SK-N-SH treated with all-trans-retinoic acid at 6 μM for 48 hours (cell line): ENCODE data around the gene ASPHD1.
"Not testable (repeated sequence)": the region's sequence is repeated elsewhere in the genome, so short reads cannot be mapped to it uniquely, and the experiment has no call there.

Experiments used
- ATAC-seq: fragments of 200-7000 bp; cut with Tn5 transposase; 3 replicates; pipeline ENCODE4 v1.9.1; 2020; ENCODE audit warnings: mild to moderate bottlenecking, moderate library complexity
- ARNTL ChIP-seq: fragments of 450-650 bp; formaldehyde crosslinking; IDR thresholded peaks from 2 replicates; pipeline ENCODE4 v1.5.0; 2020; ENCODE audit warnings: low read depth, mild to moderate bottlenecking, moderate library complexity, borderline replicate concordance
- BACH2 ChIP-seq: fragments of 250-450 bp; sonication (Bioruptor Pico); IDR thresholded peaks from 2 replicates; pipeline ENCODE4 v1.9.0; 2021; ENCODE audit warnings: mild to moderate bottlenecking, borderline replicate concordance
- CSDC2 ChIP-seq: fragments of 250-450 bp; sonication (Bioruptor Pico); IDR thresholded peaks from 2 replicates; pipeline ENCODE4 v1.5.0; 2020; ENCODE audit warnings: mild to moderate bottlenecking, moderate library complexity
- ESRRG ChIP-seq: fragments of 250-450 bp; sonication (Bioruptor Pico); IDR thresholded peaks from 2 replicates; pipeline ENCODE4 v1.6.1; 2021; ENCODE audit warnings: mild to moderate bottlenecking
- GLIS3 ChIP-seq: fragments of 250-450 bp; sonication (Bioruptor Pico); IDR thresholded peaks from 2 replicates; pipeline ENCODE4 v1.5.0; 2020; ENCODE audit warnings: mild to moderate bottlenecking, moderate library complexity
- ISL1 ChIP-seq: fragments of 250-450 bp; sonication (Bioruptor Pico); IDR thresholded peaks from 2 replicates; pipeline ENCODE4 v2.1.2; 2022; ENCODE audit warnings: mild to moderate bottlenecking, moderate library complexity
- OSR1 ChIP-seq: fragments of 250-450 bp; sonication (Bioruptor Pico); IDR thresholded peaks from 2 replicates; pipeline ENCODE4 v1.8.0; 2022; ENCODE audit warnings: moderate library complexity, mild to moderate bottlenecking, inconsistent platforms
- PPARA ChIP-seq: fragments of 250-450 bp; sonication (Bioruptor Pico); IDR thresholded peaks from 2 replicates; pipeline ENCODE4 v1.5.0; 2020; ENCODE audit warnings: mild to moderate bottlenecking, borderline replicate concordance
- RARB ChIP-seq: fragments of 250-450 bp; sonication (Bioruptor Pico); IDR thresholded peaks from 2 replicates; pipeline ENCODE4 v1.8.0; 2021; ENCODE audit warnings: mild to moderate bottlenecking, moderate library complexity
- SNAI2 ChIP-seq: fragments of 250-450 bp; sonication (Bioruptor Pico); IDR thresholded peaks from 2 replicates; pipeline ENCODE4 v1.5.0; 2020; ENCODE audit warnings: mild to moderate bottlenecking, moderate library complexity
- TCF4 ChIP-seq: fragments of 250-450 bp; sonication (Bioruptor Pico); IDR thresholded peaks from 2 replicates; pipeline ENCODE4 v1.8.0; 2021; ENCODE audit warnings: mild to moderate bottlenecking, moderate library complexity, borderline replicate concordance
- TOX ChIP-seq: fragments of 250-450 bp; sonication (Bioruptor Pico); IDR thresholded peaks from 2 replicates; pipeline ENCODE4 v1.8.0; 2021; ENCODE audit warnings: mild to moderate bottlenecking, moderate library complexity, borderline replicate concordance
- ZC3H10 ChIP-seq: fragments of 250-450 bp; sonication (Bioruptor Pico); IDR thresholded peaks from 2 replicates; pipeline ENCODE4 v1.5.1; 2021; ENCODE audit warnings: mild to moderate bottlenecking, moderate library complexity
- ZFP3 ChIP-seq: fragments of 250-450 bp; sonication (Bioruptor Pico); IDR thresholded peaks from 2 replicates; pipeline ENCODE4 v1.5.0; 2020; ENCODE audit warnings: mild to moderate bottlenecking, moderate library complexity
- ZFP30 ChIP-seq: fragments of 450-650 bp; formaldehyde crosslinking; IDR thresholded peaks from 2 replicates; pipeline ENCODE4 v1.5.0; 2022; ENCODE audit warnings: mild to moderate bottlenecking, moderate library complexity
- ZNF565 ChIP-seq: fragments of 450-650 bp; formaldehyde crosslinking; conservative IDR thresholded peaks from 2 replicates; pipeline ENCODE4 v1.5.0; 2020; ENCODE audit warnings: low read depth, mild to moderate bottlenecking, moderate library complexity
- ZNF70 ChIP-seq: fragments of 450-650 bp; formaldehyde crosslinking; IDR thresholded peaks from 2 replicates; pipeline ENCODE4 v1.5.0; 2020; ENCODE audit warnings: mild to moderate bottlenecking, moderate library complexity
- TF ChIP-seq, protein P1 (sequence below): fragments of 250-450 bp; sonication (Bioruptor Pico); IDR thresholded peaks from 2 replicates; pipeline ENCODE4 v1.8.0; 2021; ENCODE audit warnings: low read depth, mild to moderate bottlenecking, moderate library complexity, borderline replicate concordance
- TF ChIP-seq, protein P2 (sequence below): fragments of 250-450 bp; sonication (Bioruptor Pico); IDR thresholded peaks from 2 replicates; pipeline ENCODE4 v1.5.0; 2020; ENCODE audit warnings: mild to moderate bottlenecking, moderate library complexity
- TF ChIP-seq, protein P3 (sequence below): fragments of 250-450 bp; sonication (Bioruptor Pico); IDR thresholded peaks from 2 replicates; pipeline ENCODE4 v1.5.1; 2020; ENCODE audit warnings: low read depth, mild to moderate bottlenecking, moderate library complexity
- TF ChIP-seq, protein P4 (sequence below): fragments of 250-450 bp; sonication (Bioruptor Pico); IDR thresholded peaks from 2 replicates; pipeline ENCODE4 v1.5.1; 2021; ENCODE audit warnings: mild to moderate bottlenecking, moderate library complexity

Gene ASPHD1

DNA sequence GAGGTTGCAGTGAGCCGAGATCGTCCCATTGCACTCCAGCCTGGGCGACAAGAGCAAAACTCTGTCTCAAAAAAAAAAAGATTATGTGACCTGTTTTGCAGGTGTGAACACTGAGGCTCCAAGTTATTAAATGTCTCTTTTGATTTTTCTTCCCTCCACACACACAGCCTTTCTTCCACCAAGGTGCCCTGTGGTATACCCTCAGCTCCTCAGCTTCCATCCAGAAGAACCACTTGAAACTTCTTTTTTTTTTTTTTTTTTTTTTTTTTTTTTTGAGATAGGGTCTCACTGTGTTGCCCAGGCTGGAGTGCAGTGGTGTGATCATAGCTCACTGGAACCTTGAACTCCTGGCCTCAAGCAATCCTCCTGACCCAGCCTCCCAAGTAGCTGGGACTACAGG is 10.9 kb upstream of the ASPHD1 start:
- ATAC-seq, result not testable (repeated sequence)

DNA sequence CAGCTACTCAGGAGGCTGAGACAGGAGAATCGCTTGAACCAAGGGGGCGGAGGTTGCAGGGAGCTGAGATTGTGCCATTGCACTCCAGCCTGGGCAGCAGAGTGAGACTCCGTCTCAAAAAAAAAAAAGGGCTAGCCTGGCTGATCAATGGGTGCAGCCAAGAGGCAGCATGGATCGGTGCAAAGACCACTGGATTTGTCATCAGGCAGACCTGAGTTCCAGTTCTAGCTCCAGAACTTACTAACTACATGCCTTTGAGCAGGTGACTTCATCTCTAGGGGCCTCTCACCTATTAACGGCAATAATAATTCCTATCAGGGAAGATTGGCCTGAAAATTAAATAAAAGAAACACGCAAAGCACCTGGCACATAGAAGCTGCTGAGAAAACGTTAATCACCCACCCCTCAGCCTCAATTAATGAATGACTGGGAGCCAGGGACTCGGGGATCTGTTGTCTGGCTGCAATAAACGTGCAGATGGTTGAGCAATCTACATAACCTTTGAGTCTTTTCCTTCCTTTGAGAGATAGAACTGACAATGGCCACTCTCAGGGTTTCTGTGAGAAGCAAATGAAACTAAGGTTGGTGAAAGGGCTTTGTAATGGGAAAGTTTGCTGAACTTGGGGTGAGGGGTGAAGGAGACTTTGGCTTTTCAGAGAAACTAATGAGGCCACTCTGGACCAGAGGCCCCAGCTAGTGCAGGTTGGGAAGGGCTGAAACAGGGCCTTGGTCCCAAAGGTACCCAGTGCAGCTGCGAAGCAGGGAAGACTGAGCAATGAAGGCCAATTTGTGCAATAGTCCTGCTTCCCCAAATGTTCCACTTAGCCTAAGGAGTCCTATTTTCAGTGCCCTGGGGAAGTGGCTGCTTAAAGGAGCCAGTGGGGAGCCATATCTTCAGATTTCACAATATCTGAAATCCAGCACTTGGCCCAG is 8.5 kb upstream of the ASPHD1 start:
- ATAC-seq, result no peak
- TF ChIP-seq SNAI2 (CRISPR knock-in tag) (no peak), TOX (CRISPR knock-in tag) (no peak), BACH2 (CRISPR knock-in tag) (no peak), PPARA (CRISPR knock-in tag) (no peak), ZFP3 (CRISPR knock-in tag) (no peak), ZNF565 (no peak)
- TF ChIP-seq, protein P1, sequence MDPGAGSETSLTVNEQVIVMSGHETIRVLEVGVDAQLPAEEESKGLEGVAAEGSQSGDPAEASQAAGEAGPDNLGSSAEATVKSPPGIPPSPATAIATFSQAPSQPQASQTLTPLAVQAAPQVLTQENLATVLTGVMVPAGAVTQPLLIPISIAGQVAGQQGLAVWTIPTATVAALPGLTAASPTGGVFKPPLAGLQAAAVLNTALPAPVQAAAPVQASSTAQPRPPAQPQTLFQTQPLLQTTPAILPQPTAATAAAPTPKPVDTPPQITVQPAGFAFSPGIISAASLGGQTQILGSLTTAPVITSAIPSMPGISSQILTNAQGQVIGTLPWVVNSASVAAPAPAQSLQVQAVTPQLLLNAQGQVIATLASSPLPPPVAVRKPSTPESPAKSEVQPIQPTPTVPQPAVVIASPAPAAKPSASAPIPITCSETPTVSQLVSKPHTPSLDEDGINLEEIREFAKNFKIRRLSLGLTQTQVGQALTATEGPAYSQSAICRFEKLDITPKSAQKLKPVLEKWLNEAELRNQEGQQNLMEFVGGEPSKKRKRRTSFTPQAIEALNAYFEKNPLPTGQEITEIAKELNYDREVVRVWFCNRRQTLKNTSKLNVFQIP (CRISPR knock-in tag), result no peak
- TF ChIP-seq, protein P2, sequence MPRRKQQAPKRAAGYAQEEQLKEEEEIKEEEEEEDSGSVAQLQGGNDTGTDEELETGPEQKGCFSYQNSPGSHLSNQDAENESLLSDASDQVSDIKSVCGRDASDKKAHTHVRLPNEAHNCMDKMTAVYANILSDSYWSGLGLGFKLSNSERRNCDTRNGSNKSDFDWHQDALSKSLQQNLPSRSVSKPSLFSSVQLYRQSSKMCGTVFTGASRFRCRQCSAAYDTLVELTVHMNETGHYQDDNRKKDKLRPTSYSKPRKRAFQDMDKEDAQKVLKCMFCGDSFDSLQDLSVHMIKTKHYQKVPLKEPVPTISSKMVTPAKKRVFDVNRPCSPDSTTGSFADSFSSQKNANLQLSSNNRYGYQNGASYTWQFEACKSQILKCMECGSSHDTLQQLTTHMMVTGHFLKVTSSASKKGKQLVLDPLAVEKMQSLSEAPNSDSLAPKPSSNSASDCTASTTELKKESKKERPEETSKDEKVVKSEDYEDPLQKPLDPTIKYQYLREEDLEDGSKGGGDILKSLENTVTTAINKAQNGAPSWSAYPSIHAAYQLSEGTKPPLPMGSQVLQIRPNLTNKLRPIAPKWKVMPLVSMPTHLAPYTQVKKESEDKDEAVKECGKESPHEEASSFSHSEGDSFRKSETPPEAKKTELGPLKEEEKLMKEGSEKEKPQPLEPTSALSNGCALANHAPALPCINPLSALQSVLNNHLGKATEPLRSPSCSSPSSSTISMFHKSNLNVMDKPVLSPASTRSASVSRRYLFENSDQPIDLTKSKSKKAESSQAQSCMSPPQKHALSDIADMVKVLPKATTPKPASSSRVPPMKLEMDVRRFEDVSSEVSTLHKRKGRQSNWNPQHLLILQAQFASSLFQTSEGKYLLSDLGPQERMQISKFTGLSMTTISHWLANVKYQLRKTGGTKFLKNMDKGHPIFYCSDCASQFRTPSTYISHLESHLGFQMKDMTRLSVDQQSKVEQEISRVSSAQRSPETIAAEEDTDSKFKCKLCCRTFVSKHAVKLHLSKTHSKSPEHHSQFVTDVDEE, result no peak
- TF ChIP-seq, protein P3, sequence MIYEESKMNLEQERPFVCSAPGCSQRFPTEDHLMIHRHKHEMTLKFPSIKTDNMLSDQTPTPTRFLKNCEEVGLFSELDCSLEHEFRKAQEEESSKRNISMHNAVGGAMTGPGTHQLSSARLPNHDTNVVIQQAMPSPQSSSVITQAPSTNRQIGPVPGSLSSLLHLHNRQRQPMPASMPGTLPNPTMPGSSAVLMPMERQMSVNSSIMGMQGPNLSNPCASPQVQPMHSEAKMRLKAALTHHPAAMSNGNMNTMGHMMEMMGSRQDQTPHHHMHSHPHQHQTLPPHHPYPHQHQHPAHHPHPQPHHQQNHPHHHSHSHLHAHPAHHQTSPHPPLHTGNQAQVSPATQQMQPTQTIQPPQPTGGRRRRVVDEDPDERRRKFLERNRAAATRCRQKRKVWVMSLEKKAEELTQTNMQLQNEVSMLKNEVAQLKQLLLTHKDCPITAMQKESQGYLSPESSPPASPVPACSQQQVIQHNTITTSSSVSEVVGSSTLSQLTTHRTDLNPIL (CRISPR knock-in tag), result no peak

DNA sequence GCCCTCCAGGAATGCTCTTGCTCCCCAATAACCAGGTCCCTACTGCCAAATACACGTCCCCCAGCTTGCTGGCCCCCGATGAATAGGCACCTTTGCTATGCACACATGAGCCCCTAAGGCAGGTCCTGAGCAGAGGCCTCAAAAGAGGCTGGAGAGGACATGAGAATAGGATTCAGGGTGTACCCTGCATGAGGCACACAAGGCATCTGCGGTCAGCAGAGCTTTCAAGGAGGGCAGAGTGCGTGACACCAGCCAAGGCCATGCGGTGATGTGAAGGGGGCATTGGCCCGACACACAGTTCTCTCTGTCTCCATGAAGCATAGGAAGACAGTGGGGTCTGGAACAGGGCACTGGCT is 7.9 kb upstream of the ASPHD1 start:
- no peak for TF ChIP-seq ZFP3 (CRISPR knock-in tag)
- no peak for TF ChIP-seq ISL1
- TF ChIP-seq ZC3H10 (CRISPR knock-in tag), result no peak
- no peak for TF ChIP-seq ESRRG (CRISPR knock-in tag)
- no peak for TF ChIP-seq ZNF70 (CRISPR knock-in tag)
- ATAC-seq, result no peak; the same call in 2 of the 3 replicates

DNA sequence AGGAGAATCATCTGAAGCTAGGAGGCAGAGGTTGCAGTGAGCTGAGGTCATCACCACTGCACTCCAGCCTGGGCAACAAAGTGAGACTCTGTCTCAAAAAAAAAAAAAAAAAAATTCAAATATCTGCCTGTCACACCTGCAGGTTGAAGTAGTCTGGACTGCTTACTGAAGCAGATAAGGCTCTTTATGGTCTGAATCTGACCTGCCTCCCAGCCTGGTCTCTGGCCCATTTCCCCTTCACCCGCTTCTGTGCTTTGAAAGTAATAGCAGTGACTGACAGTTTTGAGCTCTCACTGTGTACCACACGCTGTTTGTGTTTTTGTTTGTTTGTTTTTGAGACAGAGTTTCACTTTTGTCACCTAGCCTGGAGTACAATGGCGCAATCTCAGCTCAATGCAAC is 6.7 kb upstream of the ASPHD1 start:
- ATAC-seq, result no peak
- TF ChIP-seq ESRRG (CRISPR knock-in tag), result no peak
- no peak for TF ChIP-seq PPARA (CRISPR knock-in tag)
- no peak for TF ChIP-seq CSDC2 (CRISPR knock-in tag)
- no peak for TF ChIP-seq OSR1 (CRISPR knock-in tag)
- TF ChIP-seq, protein P1 (CRISPR knock-in tag), result no peak
- no peak for TF ChIP-seq ZFP3 (CRISPR knock-in tag)
- no peak for TF ChIP-seq SNAI2 (CRISPR knock-in tag)
- TF ChIP-seq ZC3H10 (CRISPR knock-in tag), result no peak
- no peak for TF ChIP-seq ARNTL
- no peak for TF ChIP-seq ZNF70 (CRISPR knock-in tag)
- no peak for TF ChIP-seq GLIS3 (CRISPR knock-in tag)
- TF ChIP-seq, protein P3 (CRISPR knock-in tag), result no peak
- no peak for TF ChIP-seq ISL1
- TF ChIP-seq, protein P4, sequence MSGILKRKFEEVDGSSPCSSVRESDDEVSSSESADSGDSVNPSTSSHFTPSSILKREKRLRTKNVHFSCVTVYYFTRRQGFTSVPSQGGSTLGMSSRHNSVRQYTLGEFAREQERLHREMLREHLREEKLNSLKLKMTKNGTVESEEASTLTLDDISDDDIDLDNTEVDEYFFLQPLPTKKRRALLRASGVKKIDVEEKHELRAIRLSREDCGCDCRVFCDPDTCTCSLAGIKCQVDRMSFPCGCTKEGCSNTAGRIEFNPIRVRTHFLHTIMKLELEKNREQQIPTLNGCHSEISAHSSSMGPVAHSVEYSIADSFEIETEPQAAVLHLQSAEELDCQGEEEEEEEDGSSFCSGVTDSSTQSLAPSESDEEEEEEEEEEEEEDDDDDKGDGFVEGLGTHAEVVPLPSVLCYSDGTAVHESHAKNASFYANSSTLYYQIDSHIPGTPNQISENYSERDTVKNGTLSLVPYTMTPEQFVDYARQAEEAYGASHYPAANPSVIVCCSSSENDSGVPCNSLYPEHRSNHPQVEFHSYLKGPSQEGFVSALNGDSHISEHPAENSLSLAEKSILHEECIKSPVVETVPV (CRISPR knock-in tag), result no peak
- no peak for TF ChIP-seq TCF4 (CRISPR knock-in tag)
- no peak for TF ChIP-seq TOX (CRISPR knock-in tag)
- TF ChIP-seq RARB, result no peak
- no peak for TF ChIP-seq ZFP30 (CRISPR knock-in tag)
- TF ChIP-seq BACH2 (CRISPR knock-in tag), result no peak
